Measurements from ENCODE around the gene ADORA2A.

DNA sequence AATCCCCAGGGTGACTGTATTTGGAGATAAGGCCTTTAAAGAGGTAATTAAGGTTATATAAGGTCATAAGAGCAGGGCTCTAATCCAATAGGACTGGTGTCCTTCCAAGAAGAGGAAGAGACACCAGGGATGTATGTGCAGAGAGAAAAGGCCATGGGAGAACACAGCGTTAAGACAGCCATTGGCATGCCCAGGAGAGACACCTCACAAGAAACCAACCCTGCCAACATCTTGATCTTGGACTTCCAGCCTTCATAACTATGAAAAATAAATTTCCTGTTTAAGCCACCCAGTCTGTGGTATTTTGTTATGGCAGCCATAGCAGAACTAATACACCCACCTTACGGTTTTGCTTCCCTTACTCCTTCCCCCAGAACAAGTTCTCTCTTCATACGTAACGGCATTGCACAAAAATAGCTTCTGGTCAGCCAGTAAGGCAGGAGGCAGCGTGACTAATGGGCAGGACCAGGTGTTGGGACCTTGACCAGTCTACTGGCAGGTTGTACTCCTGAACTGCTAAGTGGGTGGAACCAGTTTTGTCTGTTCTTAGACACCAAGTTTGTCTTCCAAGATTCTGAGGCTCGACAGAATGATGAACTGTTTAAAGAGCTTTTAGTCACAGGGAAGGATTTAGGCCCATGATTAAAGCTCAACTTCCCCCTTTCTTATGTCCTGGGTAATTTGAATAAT lies 35.8 kb downstream of the ADORA2A start:
- TF ChIP-seq BHLHE40 (IDR thresholded peaks at IDR 0.05; ENCODE audit: borderline replicate concordance) (no peak), FOXA1 (IDR thresholded peaks at IDR 0.05) (no peak)
